ENCODE measurements around the gene CD55. TPM values are rescaled to one million over a fixed set of nuclear protein-coding genes. Genes with fewer than 3 reads are reported as not detected.

CD55 gene
- total and polyA plus RNA-seq, 2 experiments from 2014 or later: 52.8 to 54.7 TPM

GRCh38 chr1:207316141-207316540 is 5.3 kb upstream of the CD55 start:
- no peak overlapping the region for H3K9ac ChIP-seq
- in situ Hi-C loops (cut with MboI): no loop called here

GRCh38 chr1:207316622-207317391 is 4.7 kb upstream of the CD55 start:
- no peaks in the 10 kb centered on the region for H4K20me1 ChIP-seq (ENCODE audit: insufficient read depth)
- no peak for DNase-seq
- no peak overlapping the region for H3K4me3 ChIP-seq
- peaks cover 13% of the 10 kb centered on the region for H3K4me1 ChIP-seq (ENCODE audit: insufficient read depth)
- H2AFZ ChIP-seq: no peak overlapping the region
- H3K4me2 ChIP-seq (ENCODE audit: unreplicated experiment): no peak overlapping the region
- in situ Hi-C loops (cut with MboI): no loop called here
- no peak overlapping the region for H3K9ac ChIP-seq
- H3F3A ChIP-seq (ENCODE audit: insufficient read depth): no peaks in the 10 kb centered on the region; the same call in 1 of the 2 replicates
- H3K27me3 ChIP-seq (replicated peaks; ENCODE audit: insufficient read depth): no peaks in the 10 kb centered on the region
- no peaks in the 10 kb centered on the region for H3K79me2 ChIP-seq (ENCODE audit: insufficient read depth)
- TF ChIP-seq EZH2phosphoT487 (IDR thresholded peaks at IDR 0.05; ENCODE audit: insufficient read depth, low read depth) (no peak), EZH2 (IDR thresholded peaks at IDR 0.05; ENCODE audit: insufficient read depth, poor library complexity, severe bottlenecking) (no peak)
- no peaks in the 10 kb centered on the region for H3K9me3 ChIP-seq (ENCODE audit: low read depth)
- no peaks in the 10 kb centered on the region for H3K9me2 ChIP-seq (ENCODE audit: insufficient read depth)
- H3K36me3 ChIP-seq (ENCODE audit: low read depth): no peaks in the 10 kb centered on the region
- no peak overlapping the region for H3K27ac ChIP-seq
- WGBS, 2 experiments (ENCODE audit: low coverage in 1 of 2, low lambda C conversion rate in 2 of 2, missing lambda C conversion rate in 2 of 2): 83 to 84% methylated on average over 6 of the region's 6 CpGs

More at GRCh38 chr1:207316141-207316540, 5.3 kb upstream of the CD55 start:
- no peaks in the 10 kb centered on the region; the same call in 1 of the 2 replicates for H3F3A ChIP-seq (ENCODE audit: insufficient read depth)
- no peaks in the 10 kb centered on the region for H3K36me3 ChIP-seq (ENCODE audit: low read depth)
- no peaks in the 10 kb centered on the region for H3K9me3 ChIP-seq (ENCODE audit: low read depth)
- H3K27ac ChIP-seq: no peak overlapping the region
- no peak for DNase-seq
- peaks cover 13% of the 10 kb centered on the region for H3K4me1 ChIP-seq (ENCODE audit: insufficient read depth)
- H3K4me3 ChIP-seq: no peak overlapping the region
- H3K27me3 ChIP-seq (replicated peaks; ENCODE audit: insufficient read depth): no peaks in the 10 kb centered on the region
- H3K9me2 ChIP-seq (ENCODE audit: insufficient read depth): no peaks in the 10 kb centered on the region
- no peaks in the 10 kb centered on the region for H3K79me2 ChIP-seq (ENCODE audit: insufficient read depth)
- TF ChIP-seq EZH2phosphoT487 (IDR thresholded peaks at IDR 0.05; ENCODE audit: insufficient read depth, low read depth): no peak
- TF ChIP-seq EZH2 (IDR thresholded peaks at IDR 0.05; ENCODE audit: insufficient read depth, poor library complexity, severe bottlenecking): no peak
- H4K20me1 ChIP-seq (ENCODE audit: insufficient read depth): no peaks in the 10 kb centered on the region
- no peak overlapping the region for H3K4me2 ChIP-seq (ENCODE audit: unreplicated experiment)
- no peak overlapping the region for H2AFZ ChIP-seq

GRCh38 chr1:207317561-207317960 is 3.9 kb upstream of the CD55 start:
- peaks cover 11% of the 10 kb centered on the region for H3K4me1 ChIP-seq (ENCODE audit: insufficient read depth)
- H3F3A ChIP-seq (ENCODE audit: insufficient read depth): no peaks in the 10 kb centered on the region; the same call in 1 of the 2 replicates
- H3K4me3 ChIP-seq: no peak overlapping the region
- no peaks in the 10 kb centered on the region for H4K20me1 ChIP-seq (ENCODE audit: insufficient read depth)
- in situ Hi-C loops (cut with MboI): no loop called here
- WGBS, 2 experiments (ENCODE audit: low coverage in 1 of 2, low lambda C conversion rate in 2 of 2, missing lambda C conversion rate in 2 of 2): 90 to 97% methylated on average over 3 of the region's 3 CpGs
- H2AFZ ChIP-seq: no peak overlapping the region
- H3K36me3 ChIP-seq (ENCODE audit: low read depth): no peaks in the 10 kb centered on the region
- DNase-seq: no peak
- no peak overlapping the region for H3K9ac ChIP-seq
- TF ChIP-seq EZH2phosphoT487 (IDR thresholded peaks at IDR 0.05; ENCODE audit: insufficient read depth, low read depth): no peak
- TF ChIP-seq EZH2 (IDR thresholded peaks at IDR 0.05; ENCODE audit: insufficient read depth, poor library complexity, severe bottlenecking): no peak
- no peak overlapping the region for H3K4me2 ChIP-seq (ENCODE audit: unreplicated experiment)
- H3K79me2 ChIP-seq (ENCODE audit: insufficient read depth): 0 out of 2 replicates have a peak, but pooled peaks cover 2% of the 10 kb centered on the region
- H3K9me3 ChIP-seq (ENCODE audit: low read depth): no peaks in the 10 kb centered on the region
- H3K27me3 ChIP-seq (replicated peaks; ENCODE audit: insufficient read depth): no peaks in the 10 kb centered on the region
- H3K9me2 ChIP-seq (ENCODE audit: insufficient read depth): no peaks in the 10 kb centered on the region
- H3K27ac ChIP-seq: no peak overlapping the region

- no peaks in the 10 kb centered on the region for H3F3A ChIP-seq (ENCODE audit: insufficient read depth)
- H3K27me3 ChIP-seq (replicated peaks; ENCODE audit: insufficient read depth): no peaks in the 10 kb centered on the region
- H3K4me3 ChIP-seq: no peak overlapping the region
- peaks cover 8% of the 10 kb centered on the region; the same call in 1 of the 2 replicates for H3K4me1 ChIP-seq (ENCODE audit: insufficient read depth)
- H3K27ac ChIP-seq: no peak overlapping the region
- 77 to 81% methylated on average over 3 of the region's 3 CpGs for WGBS, 2 experiments (ENCODE audit: low coverage in 1 of 2, low lambda C conversion rate in 2 of 2, missing lambda C conversion rate in 2 of 2)
- H4K20me1 ChIP-seq (ENCODE audit: insufficient read depth): no peaks in the 10 kb centered on the region
- no peaks in the 10 kb centered on the region for H3K36me3 ChIP-seq (ENCODE audit: low read depth)
- H3K4me2 ChIP-seq (ENCODE audit: unreplicated experiment): no peak overlapping the region
- H3K79me2 ChIP-seq (ENCODE audit: insufficient read depth): 0 out of 2 replicates have a peak, but pooled peaks cover 7% of the 10 kb centered on the region
- H3K9me3 ChIP-seq (ENCODE audit: low read depth): no peaks in the 10 kb centered on the region
- H3K9ac ChIP-seq: no peak overlapping the region
- no peaks in the 10 kb centered on the region for H3K9me2 ChIP-seq (ENCODE audit: insufficient read depth)
- TF ChIP-seq EZH2 (IDR thresholded peaks at IDR 0.05; ENCODE audit: insufficient read depth, poor library complexity, severe bottlenecking) (no peak), EZH2phosphoT487 (IDR thresholded peaks at IDR 0.05; ENCODE audit: insufficient read depth, low read depth) (no peak)
- DNase-seq: no peak
- H2AFZ ChIP-seq: no peak overlapping the region
- in situ Hi-C loops (cut with MboI): no loop called here
These were observed 3.3 kb upstream of the CD55 start for GRCh38 chr1:207318072-207318619.

Measured in GM23248 (cell line).